KMS-11 (cell line): Measurements from ENCODE around the gene KLHL18.
"Not testable (repeated sequence)": the region's sequence is repeated elsewhere in the genome, so short reads cannot be mapped to it uniquely, and the experiment has no call there.

ENCODE experiments used
- H2AFZ ChIP-seq: fragments of 200-600 bp; sonication (generic); 2 replicates; pipeline ENCODE4 v1.6.1; 2016; ENCODE audit warnings: antibody characterized with exemption, mixed run types, low read depth
- H3K27ac ChIP-seq: fragments of 200-600 bp; sonication (generic); 2 replicates; pipeline ENCODE4 v1.6.1; 2016; ENCODE audit warnings: mild to moderate bottlenecking, mixed run types
- H3K27me3 ChIP-seq: fragments of 200-600 bp; sonication (generic); 2 replicates; pipeline ENCODE4 v1.6.1; 2017; ENCODE audit warnings: mild to moderate bottlenecking, low read depth, mixed run types, moderate library complexity; ENCODE audit not compliant: insufficient read depth
- H3K36me3 ChIP-seq: fragments of 200-600 bp; sonication (generic); 2 replicates; pipeline ENCODE4 v1.6.1; 2017; ENCODE audit warnings: mild to moderate bottlenecking, mixed run types; ENCODE audit not compliant: insufficient read depth
- H3K4me1 ChIP-seq: fragments of 200-600 bp; sonication (generic); 2 replicates; pipeline ENCODE4 v1.6.1; 2016; ENCODE audit warnings: mild to moderate bottlenecking, low read depth, mixed run types; ENCODE audit not compliant: poor library complexity, severe bottlenecking
- H3K4me2 ChIP-seq: fragments of 200-600 bp; sonication (generic); 2 replicates; pipeline ENCODE4 v1.7.0; 2016; ENCODE audit warnings: mild to moderate bottlenecking, mixed run types
- H3K4me3 ChIP-seq: fragments of 200-600 bp; sonication (generic); IDR thresholded peaks from 2 replicates; pipeline ENCODE4 v1.6.1; 2017; ENCODE audit warnings: low read depth, low read length, mixed read lengths; ENCODE audit not compliant: insufficient read depth
- H3K79me2 ChIP-seq: fragments of 200-600 bp; sonication (generic); 2 replicates; pipeline ENCODE4 v1.6.1; 2016; ENCODE audit warnings: low read depth, mixed run types; ENCODE audit not compliant: insufficient read depth
- H3K9ac ChIP-seq: fragments of 200-600 bp; sonication (generic); 2 replicates; pipeline ENCODE4 v1.6.1; 2016; ENCODE audit warnings: mild to moderate bottlenecking, mixed run types
- H4K20me1 ChIP-seq: fragments of 200-600 bp; sonication (generic); 2 replicates; pipeline ENCODE4 v1.6.1; 2016; ENCODE audit warnings: mild to moderate bottlenecking, mixed run types; ENCODE audit not compliant: insufficient read depth
- TF ChIP-seq, protein P1 (sequence below): fragments of 200-600 bp; sonication (generic); conservative IDR thresholded peaks from 2 replicates; pipeline ENCODE4 v1.6.1; 2017; ENCODE audit warnings: low read depth, mild to moderate bottlenecking, antibody characterized with exemption, low read length, moderate library complexity, mixed read lengths

The KLHL18 gene

DNA sequence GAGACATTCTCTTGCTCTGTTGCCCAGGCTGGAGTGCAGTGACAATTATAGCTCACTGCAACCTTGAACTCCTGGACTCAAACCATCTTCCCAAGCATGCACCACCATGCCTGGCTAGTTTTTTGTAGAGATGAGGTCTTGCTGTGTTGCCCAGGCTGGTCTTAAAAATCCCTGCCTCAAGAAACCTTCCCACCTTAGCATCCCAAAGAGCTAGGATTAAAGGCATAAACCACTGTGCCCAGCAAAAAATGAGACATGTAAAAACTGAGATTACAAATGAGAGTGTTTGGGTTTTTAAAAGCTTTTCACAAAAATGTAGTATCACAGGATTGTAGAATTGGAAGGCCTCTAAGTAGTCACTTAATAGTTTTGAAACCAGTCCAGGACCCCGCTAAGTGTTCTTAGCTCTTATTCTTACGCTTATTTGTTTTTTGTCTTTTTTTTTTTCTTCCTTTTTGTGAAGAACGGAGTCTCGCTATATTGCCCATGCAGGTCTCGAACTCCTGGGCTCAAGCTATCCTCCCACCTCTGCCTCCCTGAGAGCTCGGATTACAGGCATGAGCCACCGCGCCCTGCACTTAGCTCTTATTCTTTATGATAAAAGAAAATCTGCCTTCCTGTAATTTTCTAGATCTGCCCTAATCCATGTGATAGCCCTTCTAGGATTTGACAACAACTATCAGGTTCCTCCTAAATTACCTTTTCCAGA is 31.5 kb downstream of the KLHL18 start:
- no peaks in the 10 kb centered on the region for H3K27me3 ChIP-seq
- TF ChIP-seq, protein P1, sequence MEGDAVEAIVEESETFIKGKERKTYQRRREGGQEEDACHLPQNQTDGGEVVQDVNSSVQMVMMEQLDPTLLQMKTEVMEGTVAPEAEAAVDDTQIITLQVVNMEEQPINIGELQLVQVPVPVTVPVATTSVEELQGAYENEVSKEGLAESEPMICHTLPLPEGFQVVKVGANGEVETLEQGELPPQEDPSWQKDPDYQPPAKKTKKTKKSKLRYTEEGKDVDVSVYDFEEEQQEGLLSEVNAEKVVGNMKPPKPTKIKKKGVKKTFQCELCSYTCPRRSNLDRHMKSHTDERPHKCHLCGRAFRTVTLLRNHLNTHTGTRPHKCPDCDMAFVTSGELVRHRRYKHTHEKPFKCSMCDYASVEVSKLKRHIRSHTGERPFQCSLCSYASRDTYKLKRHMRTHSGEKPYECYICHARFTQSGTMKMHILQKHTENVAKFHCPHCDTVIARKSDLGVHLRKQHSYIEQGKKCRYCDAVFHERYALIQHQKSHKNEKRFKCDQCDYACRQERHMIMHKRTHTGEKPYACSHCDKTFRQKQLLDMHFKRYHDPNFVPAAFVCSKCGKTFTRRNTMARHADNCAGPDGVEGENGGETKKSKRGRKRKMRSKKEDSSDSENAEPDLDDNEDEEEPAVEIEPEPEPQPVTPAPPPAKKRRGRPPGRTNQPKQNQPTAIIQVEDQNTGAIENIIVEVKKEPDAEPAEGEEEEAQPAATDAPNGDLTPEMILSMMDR: no peak
- H3K27ac ChIP-seq: no peak overlapping the region
- H3K9ac ChIP-seq: no peak overlapping the region
- H2AFZ ChIP-seq: no peak overlapping the region
- H3K79me2 ChIP-seq: no peaks in the 10 kb centered on the region
- no peak overlapping the region for H3K4me2 ChIP-seq
- no peak overlapping the region for H3K4me3 ChIP-seq
- H3K4me1 ChIP-seq: no peaks in the 10 kb centered on the region
- H4K20me1 ChIP-seq: no peaks in the 10 kb centered on the region
- H3K36me3 ChIP-seq: no peaks in the 10 kb centered on the region

DNA sequence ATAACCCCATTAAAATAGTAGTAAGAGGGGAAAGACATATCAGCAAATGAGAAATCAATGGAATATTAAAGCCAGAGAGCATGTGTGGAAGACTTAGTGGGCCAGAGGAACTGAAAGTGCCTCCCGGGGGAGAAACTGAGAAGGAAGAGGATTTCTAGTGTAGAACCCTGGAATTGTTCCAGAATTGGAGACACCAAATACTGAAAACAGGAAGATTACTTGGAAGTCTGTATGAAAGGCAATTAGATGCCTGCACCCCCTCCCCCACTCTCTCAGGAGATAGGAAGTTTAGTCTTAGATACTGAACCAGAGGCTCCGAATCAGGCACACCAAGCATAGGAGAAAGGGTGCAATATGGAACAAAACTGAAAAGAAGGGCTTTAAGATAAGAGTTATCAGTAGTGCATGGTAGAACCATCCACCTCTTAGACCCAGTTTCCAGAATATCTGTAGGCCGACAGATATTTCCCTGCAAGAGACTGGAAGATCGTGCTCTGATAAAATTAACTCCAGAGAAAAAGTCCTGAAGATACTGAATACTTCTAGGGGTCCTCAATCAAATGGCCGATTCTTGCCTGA is 32.4 kb downstream of the KLHL18 start:
- H2AFZ ChIP-seq: no peak overlapping the region
- H3K27ac ChIP-seq: no peak overlapping the region

DNA sequence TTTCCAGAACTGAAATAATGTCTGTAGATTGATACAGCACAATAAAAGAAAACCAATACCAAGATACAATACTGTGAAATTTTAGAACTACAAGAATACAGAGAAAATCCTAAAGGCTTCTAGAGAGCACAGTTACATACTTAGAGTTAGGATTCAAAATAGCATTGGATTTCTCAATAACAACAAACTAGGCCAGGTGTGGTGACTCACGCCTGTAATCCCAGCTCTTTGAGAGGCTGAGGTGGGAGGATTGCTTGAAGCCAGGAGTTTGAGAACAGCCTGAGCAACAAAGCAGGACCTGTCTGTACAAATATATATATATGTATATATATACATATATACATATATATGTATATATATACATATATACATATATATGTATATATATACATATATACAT is 33.4 kb downstream of the KLHL18 start:
- not testable (repeated sequence) for H3K4me1 ChIP-seq, H3K4me2 ChIP-seq, H2AFZ ChIP-seq, H3K4me3 ChIP-seq, H4K20me1 ChIP-seq, H3K27ac ChIP-seq, H3K36me3 ChIP-seq, H3K79me2 ChIP-seq, H3K9ac ChIP-seq, H3K27me3 ChIP-seq

More for the DNA sequence above, 32.4 kb downstream of the KLHL18 start:
- no peak overlapping the region for H3K4me3 ChIP-seq
- no peaks in the 10 kb centered on the region for H3K36me3 ChIP-seq
- TF ChIP-seq, protein P1: no peak
- no peaks in the 10 kb centered on the region for H3K79me2 ChIP-seq
- no peak overlapping the region for H3K9ac ChIP-seq
- no peaks in the 10 kb centered on the region for H3K27me3 ChIP-seq
- no peak overlapping the region for H3K4me2 ChIP-seq
- no peaks in the 10 kb centered on the region for H4K20me1 ChIP-seq
- no peaks in the 10 kb centered on the region for H3K4me1 ChIP-seq

DNA sequence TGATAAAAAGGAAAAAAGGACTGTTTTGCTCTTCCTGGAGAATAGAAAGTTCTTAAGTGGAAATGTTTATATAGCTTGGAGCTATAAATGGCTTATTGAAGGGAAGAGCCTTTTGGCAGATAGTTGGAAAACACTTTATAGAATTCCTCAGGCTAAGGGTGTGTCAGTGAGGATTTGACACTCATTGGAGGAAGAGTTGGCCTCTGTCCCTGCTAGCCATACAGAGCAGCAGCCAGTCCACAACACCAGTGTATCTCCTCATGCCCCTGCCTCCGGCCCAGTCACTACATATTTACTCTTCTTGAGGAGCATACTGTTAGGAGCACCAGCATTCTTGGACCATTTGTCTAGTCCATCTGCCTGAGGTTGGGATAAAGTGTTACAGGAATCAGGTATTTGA is 36.2 kb downstream of the KLHL18 start:
- Histone ChIP-seq H4K20me1 (no peaks in the 10 kb centered on the region), H3K4me2 (no peak overlapping the region), H2AFZ (no peak overlapping the region), H3K27me3 (no peaks in the 10 kb centered on the region), H3K36me3 (no peaks in the 10 kb centered on the region), H3K4me3 (no peak overlapping the region), H3K79me2 (no peaks in the 10 kb centered on the region), H3K4me1 (no peaks in the 10 kb centered on the region), H3K27ac (no peak overlapping the region), H3K9ac (no peak overlapping the region)
- TF ChIP-seq, protein P1: no peak

DNA sequence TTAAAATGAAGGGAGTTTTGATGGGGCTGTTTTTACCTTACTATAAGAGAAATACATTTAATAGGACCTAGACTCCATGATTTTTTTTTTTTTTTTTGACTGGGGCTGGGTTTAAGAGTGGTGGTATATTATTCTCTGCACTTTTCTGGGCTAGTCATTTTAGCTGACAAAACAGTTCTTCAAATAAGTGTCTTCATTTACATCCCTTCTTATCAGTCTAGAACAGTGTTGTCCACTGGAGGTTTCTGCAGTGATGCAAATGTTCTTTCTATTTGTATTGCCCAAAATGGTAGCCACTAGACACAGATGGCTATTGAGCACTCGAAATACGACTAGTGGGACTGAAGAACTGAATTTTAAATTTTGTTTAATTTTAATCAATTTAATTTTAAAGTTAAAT is 37.2 kb downstream of the KLHL18 start:
- Histone ChIP-seq H2AFZ (no peak overlapping the region), H3K4me1 (no peaks in the 10 kb centered on the region), H3K4me2 (no peak overlapping the region), H3K27ac (no peak overlapping the region), H3K79me2 (no peaks in the 10 kb centered on the region), H3K36me3 (no peaks in the 10 kb centered on the region), H3K27me3 (no peaks in the 10 kb centered on the region), H3K9ac (no peak overlapping the region), H3K4me3 (no peak overlapping the region), H4K20me1 (no peaks in the 10 kb centered on the region)
- TF ChIP-seq, protein P1: no peak
